GM10266 (cell line): ENCODE measurements around the gene KRT15.

Experiments
- DNase-seq: peaks from one replicate; pipeline ENCODE4 v3.0.0; 2012; ENCODE audit errors: extremely low spot score
- TF ChIP-seq, protein P1 (sequence below): IDR thresholded peaks from 2 replicates; pipeline ENCODE4 v1.5.1; 2012; ENCODE audit warnings: mild to moderate bottlenecking, low read depth; ENCODE audit not compliant: control insufficient read depth, insufficient read depth; ENCODE audit errors: missing control alignments

Gene KRT15

DNA sequence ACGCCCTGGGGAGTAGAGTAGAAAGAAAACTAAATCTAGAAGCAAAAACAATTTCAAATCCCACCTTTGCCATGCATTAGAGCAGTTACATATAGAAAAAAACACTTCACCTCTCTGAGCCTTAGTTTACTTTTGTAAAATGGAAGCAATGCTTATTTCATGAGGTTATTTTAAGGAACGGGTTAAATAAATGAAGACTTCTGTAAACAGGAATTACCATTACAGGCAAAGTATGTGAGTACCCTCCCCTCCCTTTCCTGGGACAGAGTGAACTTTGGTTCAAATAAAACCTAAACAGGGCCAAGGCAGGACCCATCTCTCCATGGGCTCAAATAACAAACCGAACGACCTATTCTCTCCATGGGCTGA, 4.5 kb upstream of the KRT15 start:
- DNase-seq = no peak
- TF ChIP-seq, protein P1, sequence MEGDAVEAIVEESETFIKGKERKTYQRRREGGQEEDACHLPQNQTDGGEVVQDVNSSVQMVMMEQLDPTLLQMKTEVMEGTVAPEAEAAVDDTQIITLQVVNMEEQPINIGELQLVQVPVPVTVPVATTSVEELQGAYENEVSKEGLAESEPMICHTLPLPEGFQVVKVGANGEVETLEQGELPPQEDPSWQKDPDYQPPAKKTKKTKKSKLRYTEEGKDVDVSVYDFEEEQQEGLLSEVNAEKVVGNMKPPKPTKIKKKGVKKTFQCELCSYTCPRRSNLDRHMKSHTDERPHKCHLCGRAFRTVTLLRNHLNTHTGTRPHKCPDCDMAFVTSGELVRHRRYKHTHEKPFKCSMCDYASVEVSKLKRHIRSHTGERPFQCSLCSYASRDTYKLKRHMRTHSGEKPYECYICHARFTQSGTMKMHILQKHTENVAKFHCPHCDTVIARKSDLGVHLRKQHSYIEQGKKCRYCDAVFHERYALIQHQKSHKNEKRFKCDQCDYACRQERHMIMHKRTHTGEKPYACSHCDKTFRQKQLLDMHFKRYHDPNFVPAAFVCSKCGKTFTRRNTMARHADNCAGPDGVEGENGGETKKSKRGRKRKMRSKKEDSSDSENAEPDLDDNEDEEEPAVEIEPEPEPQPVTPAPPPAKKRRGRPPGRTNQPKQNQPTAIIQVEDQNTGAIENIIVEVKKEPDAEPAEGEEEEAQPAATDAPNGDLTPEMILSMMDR = no peak

DNA sequence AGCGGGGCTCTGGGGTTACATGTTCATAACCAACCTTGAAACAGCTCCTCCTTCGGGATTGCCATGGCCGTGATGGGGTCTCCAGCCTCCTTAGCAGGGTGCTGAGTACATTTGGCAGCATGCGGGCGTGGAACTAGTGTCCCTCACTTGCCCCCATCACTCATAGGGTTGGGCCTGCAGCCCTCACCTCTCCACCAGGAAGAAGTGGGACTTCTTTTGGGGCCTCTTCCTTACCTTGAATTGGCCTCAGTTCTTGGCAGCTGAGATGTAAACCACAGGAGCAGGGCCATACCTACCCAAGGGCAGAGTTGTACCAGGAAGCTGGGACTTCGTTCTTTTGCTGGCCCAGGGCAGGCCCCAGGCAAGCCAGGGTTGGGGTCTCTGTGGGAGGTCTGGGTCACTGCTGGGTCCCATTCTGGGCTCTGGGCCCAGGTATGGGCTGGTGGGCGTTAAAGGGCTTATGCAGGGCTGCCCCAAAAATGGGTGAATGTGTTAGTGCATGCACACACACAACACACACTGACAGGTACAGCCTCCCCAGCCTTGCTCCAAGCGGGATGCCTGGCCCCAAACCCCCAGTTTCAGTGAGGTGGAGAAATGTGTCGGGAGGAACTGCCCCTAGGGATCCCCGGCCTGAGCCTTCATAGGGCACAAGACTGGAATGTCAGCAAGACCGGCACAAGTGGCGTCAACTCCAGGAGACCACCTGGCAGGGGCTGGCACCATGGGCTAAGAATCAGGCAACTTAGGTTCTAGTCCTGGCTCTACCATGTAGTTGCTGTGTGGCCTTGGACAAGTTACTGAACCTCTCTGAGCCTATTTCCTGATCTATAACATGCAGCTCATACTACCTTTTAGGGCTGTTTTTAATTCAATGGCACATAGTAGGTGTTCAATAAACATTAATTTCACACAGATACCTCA, 3.9 kb upstream of the KRT15 start:
- TF ChIP-seq, protein P1 = no peak
- no peak for DNase-seq

DNA sequence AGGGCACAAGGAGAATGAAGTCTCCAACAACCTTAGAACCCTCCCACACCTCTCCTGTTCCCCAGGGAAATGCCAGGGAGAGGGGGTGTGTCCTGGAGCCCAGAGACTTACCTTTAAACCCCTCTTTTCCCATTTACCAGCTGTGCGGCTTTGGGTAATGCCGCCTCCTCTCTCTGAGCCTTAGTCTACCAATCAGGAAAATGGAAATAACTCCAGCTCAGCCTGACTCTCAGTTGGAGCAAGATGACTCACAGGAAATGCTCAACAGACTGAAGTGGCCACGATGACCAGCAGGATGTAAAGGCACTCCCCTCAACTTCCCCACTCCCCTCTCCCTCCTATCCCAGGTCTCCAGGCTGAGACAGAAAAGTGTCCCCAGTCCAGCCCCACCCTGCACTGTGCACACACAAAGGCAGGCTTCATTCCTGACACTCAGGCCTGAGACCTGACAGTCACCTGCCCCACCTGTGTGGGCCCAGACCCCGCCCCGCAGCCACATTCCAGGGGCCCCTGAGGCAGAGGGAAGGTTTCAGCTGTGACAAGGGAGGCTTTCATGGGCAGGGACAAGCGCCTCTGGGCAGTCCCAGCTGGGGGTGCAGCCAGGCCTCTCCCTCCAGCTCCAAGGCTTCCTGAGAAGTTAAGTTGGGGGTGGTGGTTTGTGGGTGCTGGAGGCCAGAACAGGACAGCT, 3.0 kb upstream of the KRT15 start:
- no peak for DNase-seq

DNA sequence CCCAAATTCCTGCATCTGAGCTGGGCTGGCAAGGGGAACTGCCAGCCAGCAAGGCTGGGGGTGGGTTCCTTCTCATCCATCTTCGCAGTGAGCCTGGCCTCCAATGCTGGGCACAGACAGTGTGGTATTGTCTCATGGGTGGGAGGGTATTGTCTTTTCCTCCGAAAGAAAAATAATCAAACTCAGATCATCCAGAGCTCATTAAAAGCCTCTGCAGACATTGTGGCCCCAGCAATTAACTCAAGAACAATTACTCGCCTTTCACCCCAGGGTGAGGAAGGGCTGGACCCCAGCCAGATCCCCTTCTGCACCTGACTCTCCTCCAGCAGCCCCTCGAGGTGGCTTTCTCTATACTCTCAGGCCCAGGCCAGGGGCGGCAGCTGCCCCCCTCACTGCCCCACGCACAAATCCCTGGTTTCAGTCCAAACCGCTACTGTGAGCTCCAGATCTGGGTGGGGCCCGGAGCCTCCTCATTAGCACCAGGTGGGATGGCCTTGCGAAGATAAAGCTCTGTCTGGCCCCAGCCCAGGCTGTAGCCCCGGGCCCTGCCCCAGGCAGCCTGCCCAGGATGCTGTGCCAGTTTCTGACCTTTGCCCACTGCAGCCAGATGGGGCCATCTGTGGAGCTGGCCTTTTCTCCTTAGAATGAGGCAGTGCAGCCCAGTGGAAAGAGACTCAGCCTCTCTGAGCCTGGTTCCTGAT, 2.3 kb upstream of the KRT15 start:
- no peak for DNase-seq

More for the DNA sequence above, 3.0 kb upstream of the KRT15 start:
- TF ChIP-seq, protein P1 = no peak

DNA sequence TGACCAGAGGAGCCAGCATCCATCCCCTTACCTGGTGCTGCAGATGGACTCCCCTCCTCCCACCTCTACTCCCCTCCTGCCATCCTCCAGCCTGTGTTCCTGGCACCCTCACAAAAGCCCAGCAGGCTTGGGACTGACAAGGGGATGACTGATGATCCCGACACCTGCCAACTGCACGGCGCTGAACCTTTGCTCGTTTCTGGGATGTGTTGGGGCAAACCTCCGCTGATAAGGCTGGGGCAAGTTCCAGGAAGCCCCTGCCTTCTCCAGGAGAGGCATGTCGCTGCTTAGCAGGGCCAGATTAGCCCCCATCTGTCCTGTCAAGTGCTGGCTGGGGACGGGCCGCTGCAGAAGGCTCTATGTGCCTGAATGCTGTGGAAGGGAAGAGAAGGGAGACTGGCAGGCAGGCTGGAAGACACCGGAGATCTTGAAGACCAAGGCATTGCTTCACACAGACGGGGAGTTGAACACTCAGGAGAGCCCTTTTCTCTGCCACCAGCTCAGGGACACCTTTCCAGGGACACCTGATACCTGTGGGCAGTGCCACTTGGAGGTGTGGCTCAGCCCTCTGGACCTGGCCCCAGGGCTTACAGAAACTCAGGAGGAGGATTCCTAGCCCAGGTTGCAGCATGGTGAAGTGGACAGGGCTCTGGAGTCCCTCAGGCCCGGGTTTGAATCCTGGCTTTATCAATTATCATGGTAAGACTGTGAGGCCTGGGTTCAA, 973 bp upstream of the KRT15 start:
- TF ChIP-seq, protein P1 = no peak
- DNase-seq = no peak

More for the DNA sequence above, 2.3 kb upstream of the KRT15 start:
- TF ChIP-seq, protein P1 = no peak

DNA sequence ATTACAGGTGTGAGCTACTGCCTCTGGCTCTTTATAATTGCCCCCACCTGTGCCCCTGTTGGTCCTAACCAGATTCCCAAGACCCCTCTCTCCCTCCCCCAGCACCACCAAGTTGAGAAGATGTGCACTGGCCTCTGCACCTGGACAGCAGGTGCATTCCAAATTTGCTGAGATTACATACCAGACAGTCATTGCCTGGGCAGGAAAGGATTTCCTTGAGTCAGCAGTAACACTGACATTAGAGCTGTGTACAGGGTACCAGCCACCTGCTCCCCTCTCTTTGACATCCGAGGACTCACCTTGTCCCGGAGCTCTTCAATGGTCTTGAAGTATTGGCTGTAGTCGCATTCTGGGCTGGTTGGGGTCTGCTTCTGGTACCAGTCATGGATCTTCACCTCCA, 659 bp downstream of the KRT15 start:
- TF ChIP-seq, protein P1 = no peak
- DNase-seq = no peak
